NCI-H187 (cell line): ENCODE data around the gene CCDC13.
A peak's percentile ranks its signal among the peaks of the same experiment; 100 is the strongest.

Experiments
- DNase-seq, 2 experiments: peaks; one replicate each; lab custom pipeline; 2025; lab: John Stamatoyannopoulos, UW

Gene CCDC13

GRCh38 chr3:42796332-42796885, 23.4 kb upstream of the CCDC13 start:
- DNase-seq, result no peak

GRCh38 chr3:42795621-42796181, 22.6 kb upstream of the CCDC13 start:
- DNase-seq, result no peak

- DNase-seq, result no peak
Measured at GRCh38 chr3:42790714-42791229, 17.7 kb upstream of the CCDC13 start.

GRCh38 chr3:42786631-42787030, 13.6 kb upstream of the CCDC13 start:
- no peak for DNase-seq

DNA sequence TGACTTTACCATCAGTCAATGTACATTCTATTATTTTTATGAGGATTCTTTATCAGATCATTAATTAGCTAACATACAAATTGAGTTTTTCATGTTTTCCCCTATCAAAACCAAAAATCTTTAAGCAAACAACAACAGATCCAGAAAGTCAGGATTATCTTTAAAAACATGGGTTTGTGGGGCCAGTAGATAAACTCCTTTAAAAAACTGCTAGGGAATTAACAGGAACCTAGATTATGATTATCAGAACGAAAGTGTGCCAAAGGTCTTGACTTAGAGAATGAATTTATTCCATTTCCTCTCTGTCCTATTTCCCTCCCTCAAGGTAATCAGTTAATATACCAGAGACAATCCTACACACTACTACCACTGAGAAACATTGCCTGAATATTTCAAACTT, 13.2 kb upstream of the CCDC13 start:
- DNase-seq, result no peak

- DNase-seq, result peak; percentile 2 to 11
Measured at GRCh38 chr3:42780892-42781700, 8.0 kb upstream of the CCDC13 start.

DNA sequence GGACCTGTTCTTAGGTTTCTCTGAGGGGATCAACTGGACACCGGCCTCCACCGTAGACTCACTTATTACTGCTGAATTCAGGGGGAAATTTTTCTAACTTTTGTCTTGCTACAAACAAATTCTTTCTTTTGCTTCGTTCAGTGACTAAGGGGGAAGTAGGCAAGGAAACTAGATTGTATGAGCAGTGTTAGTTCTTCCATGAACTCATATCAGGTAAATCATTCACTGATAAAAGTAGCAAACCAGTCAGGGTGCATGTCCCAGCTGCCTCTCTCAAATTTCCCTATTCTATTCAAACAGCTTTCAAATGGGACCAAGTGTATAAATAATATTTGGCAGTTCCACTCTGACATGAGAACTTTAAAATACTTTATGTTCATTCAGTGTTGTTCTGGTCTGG, 7.3 kb upstream of the CCDC13 start:
- no peak for DNase-seq

DNA sequence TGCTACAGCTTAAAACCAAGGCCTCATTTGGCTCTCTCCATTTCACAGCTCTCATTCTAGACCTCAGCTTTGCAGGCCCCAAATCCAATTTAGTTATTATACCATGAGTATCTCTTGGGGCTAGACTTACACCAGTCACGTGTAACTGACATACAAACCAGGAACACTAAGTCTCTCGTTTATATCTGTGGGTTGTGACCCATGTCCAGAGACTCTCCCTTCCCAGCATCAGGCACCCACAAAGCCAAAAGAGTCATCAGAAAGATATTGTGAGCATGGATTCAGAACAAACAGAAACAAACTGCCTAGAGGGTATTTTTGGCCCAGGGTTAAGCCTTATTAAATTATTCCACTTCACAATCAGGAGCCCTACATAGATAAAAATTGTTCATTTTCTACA, 5.6 kb upstream of the CCDC13 start:
- DNase-seq, result no peak

GRCh38 chr3:42773409-42773751, 327 bp upstream of the CCDC13 start:
- no peak for DNase-seq

- no peak for DNase-seq
Measured at GRCh38 chr3:42771271-42771670, 1.8 kb downstream of the CCDC13 start.

GRCh38 chr3:42769477-42770131, 3.4 kb downstream of the CCDC13 start:
- DNase-seq, result no peak

GRCh38 chr3:42764561-42765295, 8.3 kb downstream of the CCDC13 start:
- DNase-seq, result no peak

DNA sequence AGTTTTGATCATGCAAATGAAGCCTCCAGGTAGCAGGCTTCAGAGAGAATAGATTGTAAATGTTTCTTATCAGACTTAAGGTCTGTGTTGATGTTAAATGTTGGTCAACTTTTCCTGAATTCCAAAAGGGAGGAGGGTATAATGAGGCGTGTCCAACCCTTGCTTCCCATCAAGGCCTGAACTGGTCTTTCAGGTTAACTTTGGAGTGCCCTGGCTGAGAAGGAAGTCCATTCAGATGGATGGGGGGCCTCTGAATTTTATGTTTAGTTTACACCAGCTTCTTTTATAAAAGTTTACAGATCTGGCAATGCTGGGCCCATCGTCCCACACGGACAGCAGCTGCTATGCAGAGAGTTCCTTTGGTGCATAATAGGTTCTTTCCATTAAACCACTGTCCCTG, 8.9 kb downstream of the CCDC13 start:
- DNase-seq, result no peak

GRCh38 chr3:42763021-42763420, 10.0 kb downstream of the CCDC13 start:
- DNase-seq, result no peak

GRCh38 chr3:42762046-42762724, 10.9 kb downstream of the CCDC13 start:
- DNase-seq, result no peak

GRCh38 chr3:42758126-42758525, 14.9 kb downstream of the CCDC13 start:
- DNase-seq, result no peak

DNA sequence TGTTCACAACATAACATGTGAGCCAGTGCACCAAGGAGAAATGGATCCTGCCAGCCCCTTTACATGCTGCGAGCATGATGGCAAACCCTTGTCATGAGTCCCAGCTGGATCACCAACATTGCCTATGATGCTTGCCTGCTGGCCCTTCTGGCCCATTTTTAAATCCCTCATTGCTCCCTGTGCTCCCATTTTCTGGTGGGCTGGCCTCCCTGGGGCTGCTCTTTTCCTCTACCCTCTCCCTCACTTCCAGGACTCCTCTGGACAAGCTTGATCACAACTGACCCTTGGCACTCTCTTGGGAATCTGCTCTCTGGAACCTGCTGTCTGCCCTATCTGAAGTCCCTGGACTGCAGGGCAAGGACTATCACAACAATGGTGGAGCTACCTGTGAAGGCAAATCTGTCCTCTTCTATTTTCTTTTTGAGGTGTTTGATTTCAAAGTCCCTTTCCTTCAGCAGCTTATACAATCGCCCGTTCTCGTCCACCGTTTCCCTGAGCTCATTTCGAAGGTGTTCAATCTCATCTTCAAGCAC, 16.3 kb downstream of the CCDC13 start:
- no peak for DNase-seq

DNA sequence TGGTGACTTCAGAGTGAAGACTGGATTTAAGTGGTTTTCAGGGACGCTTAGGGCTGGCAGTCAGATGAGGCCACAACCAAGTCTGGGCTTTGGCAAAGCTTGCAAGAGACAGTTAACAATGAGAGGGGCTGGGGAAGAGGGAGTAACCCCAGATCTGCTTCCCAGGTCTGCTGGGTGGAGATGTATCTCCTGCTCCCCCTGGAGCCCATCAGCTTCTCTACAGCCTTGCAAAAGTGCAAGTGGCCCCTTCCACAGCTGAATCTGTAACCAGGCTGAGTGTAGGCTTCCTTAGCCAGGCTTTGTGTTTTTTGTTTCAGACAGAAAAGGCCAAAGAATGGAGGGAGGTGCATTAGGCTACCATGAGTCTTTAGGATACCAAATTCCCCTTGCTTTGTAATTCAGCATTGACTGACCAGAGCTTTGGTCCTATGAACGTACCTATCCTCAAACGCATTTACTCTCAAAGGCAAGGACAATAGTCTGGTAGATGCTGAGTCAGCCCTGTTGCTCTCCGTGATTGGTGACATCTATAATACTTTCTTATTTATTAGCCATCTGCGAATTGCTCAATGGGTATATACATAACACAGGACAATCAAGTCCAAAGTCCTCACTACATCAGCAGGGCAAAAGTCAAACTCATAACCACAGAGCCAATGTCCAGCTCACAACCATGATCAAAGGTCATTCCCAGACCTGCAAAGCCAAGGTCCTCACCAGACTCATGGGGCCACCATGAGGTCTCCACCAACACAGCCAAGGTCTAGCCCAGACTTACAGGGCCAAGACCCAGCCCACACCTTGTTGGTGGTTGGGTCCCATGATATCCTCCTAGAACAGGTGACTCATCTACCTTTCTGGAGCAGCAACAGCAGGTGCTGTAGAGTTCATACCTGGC, 17.1 kb downstream of the CCDC13 start:
- no peak for DNase-seq

DNA sequence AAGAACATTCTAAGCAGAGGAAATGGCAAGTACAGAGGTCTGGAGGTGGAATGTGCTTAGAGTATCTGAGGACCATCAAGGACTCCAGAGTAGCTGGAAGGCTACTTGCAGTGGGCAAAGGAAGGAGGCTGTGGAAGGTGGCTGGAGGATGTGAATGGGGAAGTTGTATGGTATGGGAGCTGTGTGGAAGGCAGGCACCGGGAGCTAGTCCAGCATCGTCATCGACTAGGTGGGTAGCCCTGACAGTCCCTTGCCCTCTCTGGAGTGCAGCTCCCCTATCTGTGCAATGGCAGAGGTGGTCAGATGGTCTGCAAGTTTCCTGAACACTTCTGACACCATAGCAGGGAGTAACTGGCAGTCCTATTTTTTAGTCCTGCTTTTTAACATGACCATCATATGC, 19.3 kb downstream of the CCDC13 start:
- no peak for DNase-seq

DNA sequence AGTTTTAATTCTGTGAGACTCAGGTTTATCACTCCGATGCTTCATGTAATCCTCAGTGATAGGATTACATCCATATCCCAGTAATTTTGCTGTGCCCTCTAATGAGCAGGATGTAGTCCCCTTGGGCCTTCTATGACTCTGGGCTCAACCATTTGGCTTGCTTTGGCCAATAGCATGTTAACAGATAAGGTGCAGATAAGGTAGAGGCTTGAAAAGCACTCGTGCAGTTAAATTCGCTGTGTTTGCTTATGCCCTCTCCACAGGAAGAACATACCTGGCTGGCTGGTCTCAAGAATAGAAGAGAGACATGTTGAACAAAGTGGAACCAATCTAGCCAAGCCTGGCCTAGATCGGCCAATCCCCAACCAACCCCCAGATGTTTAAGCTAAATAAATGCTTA, 20.1 kb downstream of the CCDC13 start:
- no peak for DNase-seq
